ENCODE measurements around the gene MOCS3. TPM values are rescaled to one million over a fixed set of nuclear protein-coding genes. Genes with fewer than 3 reads are reported as not detected.

The MOCS3 gene
- polyA plus RNA-seq, 2 of the 4 experiments (the other 2 are of a cell fraction) = 4.8 to 5.7 TPM

GRCh38 chr20:50953821-50954220, 4.8 kb upstream of the MOCS3 start:
- DNase-seq (ENCODE audit: low read depth in 1 of 2, low spot score in 1 of 2) (no peak), FAIRE-seq (no peak)
- POLR2A ChIA-PET = no interaction called here

GRCh38 chr20:50957276-50957675, 1.3 kb upstream of the MOCS3 start:
- TF ChIP-seq EHF (CRISPR knock-in tag; IDR thresholded peaks at IDR 0.05) = no peak
- TF ChIP-seq MAFK (IDR thresholded peaks at IDR 0.05; ENCODE audit: partially characterized antibody) = peak; percentile 34
- ChIA-PET POLR2A (interaction anchor here (1.5 to 2.1 kb wide), 4 partner anchors 10 to 163 kb away, joined by 6 to 34 read pairs (median 8); partner anchors contain the start of genes ADNP and BCAS4), CTCF (interaction anchor here (0.9 to 2.7 kb wide), 5 partner anchors 26 to 163 kb away, joined by 3 to 10 read pairs (median 9); partner anchors contain the start of genes ADNP and BCAS4)
- no peak for ATAC-seq
- H3K4me3 ChIP-seq = peak overlapping the region; percentile 85
- peak overlapping the region; percentile 89 to 98; a peak in 3 of 6 replicates for H3K27ac ChIP-seq
- H3K4me2 ChIP-seq = peak overlapping the region; percentile 77
- FAIRE-seq = no peak
- H3K9me3 ChIP-seq = peaks cover 11% of the 10 kb centered on the region
- DNase-seq (ENCODE audit: low read depth in 1 of 2, low spot score in 1 of 2) = peak in 1 of 2 experiments; percentile 12
- H3K4me1 ChIP-seq = peaks cover 17% of the 10 kb centered on the region
- 4% methylated on average over 7 of the region's 7 CpGs for WGBS (ENCODE audit: missing lambda C conversion rate)

More at GRCh38 chr20:50953821-50954220, 4.8 kb upstream of the MOCS3 start:
- no peak for ATAC-seq
- Histone ChIP-seq H3K4me3 (no peak overlapping the region), H3K27ac (no peak overlapping the region), H3K9me3 (no peaks in the 10 kb centered on the region), H3K4me2 (no peak overlapping the region), H3K4me1 (peaks cover 12% of the 10 kb centered on the region)
- TF ChIP-seq MYC (IDR thresholded peaks at IDR 0.05; ENCODE audit: borderline replicate concordance, low read length) = no peak
- TF ChIP-seq ZSCAN20 (CRISPR knock-in tag; IDR thresholded peaks at IDR 0.05) = no peak
- no peak for TF ChIP-seq PHF8 (IDR thresholded peaks at IDR 0.05; ENCODE audit: borderline replicate concordance, low read depth)
- TF ChIP-seq BCL3 (IDR thresholded peaks at IDR 0.05) = no peak
- TF ChIP-seq, protein P1, sequence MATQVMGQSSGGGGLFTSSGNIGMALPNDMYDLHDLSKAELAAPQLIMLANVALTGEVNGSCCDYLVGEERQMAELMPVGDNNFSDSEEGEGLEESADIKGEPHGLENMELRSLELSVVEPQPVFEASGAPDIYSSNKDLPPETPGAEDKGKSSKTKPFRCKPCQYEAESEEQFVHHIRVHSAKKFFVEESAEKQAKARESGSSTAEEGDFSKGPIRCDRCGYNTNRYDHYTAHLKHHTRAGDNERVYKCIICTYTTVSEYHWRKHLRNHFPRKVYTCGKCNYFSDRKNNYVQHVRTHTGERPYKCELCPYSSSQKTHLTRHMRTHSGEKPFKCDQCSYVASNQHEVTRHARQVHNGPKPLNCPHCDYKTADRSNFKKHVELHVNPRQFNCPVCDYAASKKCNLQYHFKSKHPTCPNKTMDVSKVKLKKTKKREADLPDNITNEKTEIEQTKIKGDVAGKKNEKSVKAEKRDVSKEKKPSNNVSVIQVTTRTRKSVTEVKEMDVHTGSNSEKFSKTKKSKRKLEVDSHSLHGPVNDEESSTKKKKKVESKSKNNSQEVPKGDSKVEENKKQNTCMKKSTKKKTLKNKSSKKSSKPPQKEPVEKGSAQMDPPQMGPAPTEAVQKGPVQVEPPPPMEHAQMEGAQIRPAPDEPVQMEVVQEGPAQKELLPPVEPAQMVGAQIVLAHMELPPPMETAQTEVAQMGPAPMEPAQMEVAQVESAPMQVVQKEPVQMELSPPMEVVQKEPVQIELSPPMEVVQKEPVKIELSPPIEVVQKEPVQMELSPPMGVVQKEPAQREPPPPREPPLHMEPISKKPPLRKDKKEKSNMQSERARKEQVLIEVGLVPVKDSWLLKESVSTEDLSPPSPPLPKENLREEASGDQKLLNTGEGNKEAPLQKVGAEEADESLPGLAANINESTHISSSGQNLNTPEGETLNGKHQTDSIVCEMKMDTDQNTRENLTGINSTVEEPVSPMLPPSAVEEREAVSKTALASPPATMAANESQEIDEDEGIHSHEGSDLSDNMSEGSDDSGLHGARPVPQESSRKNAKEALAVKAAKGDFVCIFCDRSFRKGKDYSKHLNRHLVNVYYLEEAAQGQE (IDR thresholded peaks at IDR 0.05) = no peak
- no peak for TF ChIP-seq HES2 (IDR thresholded peaks at IDR 0.05)
- TF ChIP-seq ZFP36 (IDR thresholded peaks at IDR 0.05; ENCODE audit: borderline replicate concordance, partially characterized antibody) = no peak
- TF ChIP-seq TFCP2L1 (CRISPR knock-in tag; IDR thresholded peaks at IDR 0.05) = no peak
- no peak for TF ChIP-seq RCOR1 (IDR thresholded peaks at IDR 0.05; ENCODE audit: low read depth, low read length)
- TF ChIP-seq, protein P2, sequence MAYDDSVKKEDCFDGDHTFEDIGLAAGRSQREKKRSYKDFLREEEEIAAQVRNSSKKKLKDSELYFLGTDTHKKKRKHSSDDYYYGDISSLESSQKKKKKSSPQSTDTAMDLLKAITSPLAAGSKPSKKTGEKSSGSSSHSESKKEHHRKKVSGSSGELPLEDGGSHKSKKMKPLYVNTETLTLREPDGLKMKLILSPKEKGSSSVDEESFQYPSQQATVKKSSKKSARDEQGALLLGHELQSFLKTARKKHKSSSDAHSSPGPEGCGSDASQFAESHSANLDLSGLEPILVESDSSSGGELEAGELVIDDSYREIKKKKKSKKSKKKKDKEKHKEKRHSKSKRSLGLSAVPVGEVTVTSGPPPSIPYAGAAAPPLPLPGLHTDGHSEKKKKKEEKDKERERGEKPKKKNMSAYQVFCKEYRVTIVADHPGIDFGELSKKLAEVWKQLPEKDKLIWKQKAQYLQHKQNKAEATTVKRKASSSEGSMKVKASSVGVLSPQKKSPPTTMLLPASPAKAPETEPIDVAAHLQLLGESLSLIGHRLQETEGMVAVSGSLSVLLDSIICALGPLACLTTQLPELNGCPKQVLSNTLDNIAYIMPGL (CRISPR knock-in tag; IDR thresholded peaks at IDR 0.05; ENCODE audit: borderline replicate concordance) = no peak
- CTCF ChIA-PET = no interaction called here

DNA sequence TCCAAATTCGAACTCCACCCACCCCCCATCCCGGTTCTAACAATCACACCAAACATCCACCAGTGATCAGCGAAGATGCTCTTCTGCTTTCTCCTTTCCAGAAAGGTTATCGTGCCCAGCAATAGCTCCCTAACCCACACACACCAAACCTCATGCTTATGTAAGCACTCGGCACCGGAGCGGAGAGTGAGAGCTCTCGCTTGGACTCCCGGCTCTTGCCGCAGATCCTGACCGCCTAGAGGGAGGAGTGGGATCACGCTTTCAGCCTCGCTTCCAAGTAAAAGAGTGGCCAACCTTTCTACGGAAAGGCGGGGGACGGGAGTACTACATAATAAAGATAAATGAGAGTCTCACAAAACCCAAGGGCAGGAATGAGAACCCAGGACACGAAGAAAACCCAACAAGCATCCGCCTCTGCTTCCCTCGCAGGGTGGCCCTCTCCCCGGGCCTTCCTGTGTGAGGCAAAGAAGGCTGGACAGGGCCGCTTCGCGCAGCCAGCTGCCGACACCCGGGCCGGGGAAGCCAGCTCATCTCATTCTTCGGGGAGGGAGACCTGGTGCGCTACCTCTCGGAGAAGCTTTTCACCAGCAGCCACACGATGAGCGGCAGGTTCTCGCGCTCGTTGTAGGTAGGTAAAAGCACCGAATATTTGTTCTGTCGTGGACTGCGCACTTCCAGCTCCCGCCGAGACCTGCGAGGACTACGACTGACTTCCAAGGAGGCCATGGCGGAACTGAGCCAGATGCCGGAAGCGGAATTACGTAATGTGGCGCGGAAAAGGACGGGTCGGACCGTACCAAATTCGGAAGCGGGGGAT, 612 bp upstream of the MOCS3 start, which contains the start of gene DPM1:
Gene DPM1 (minus strand): TSS at position 735 of the 817 bp plus-strand sequence. CDS start 9 bp downstream, at position 726.
- Histone ChIP-seq H3K27ac (peak within 1 kb of the TSS; percentile 89 to 98), H3K4me1 (peaks cover 17% of the 10 kb centered on the region), H3K4me2 (peak within 1 kb of the TSS; percentile 77), H3K9me3 (peaks cover 14% of the 10 kb centered on the region), H3K4me3 (peak within 1 kb of the TSS; percentile 85)
- no peak for FAIRE-seq
- 1% methylated on average over 52 of the region's 52 CpGs for WGBS (ENCODE audit: missing lambda C conversion rate)
- ATAC-seq = peak; percentile 86 to 92
- TF ChIP-seq PHF8 (IDR thresholded peaks at IDR 0.05; ENCODE audit: borderline replicate concordance, low read depth) (peak; percentile 87), CEBPB (IDR thresholded peaks at IDR 0.05) (peak in 1 of 2 experiments; percentile 46; a peak in 1 of 4 replicates), POLR2A (IDR thresholded peaks at IDR 0.05; ENCODE audit: low read length) (peak; percentile 91), JUNB (IDR thresholded peaks at IDR 0.05) (no peak), ZSCAN20 (CRISPR knock-in tag; IDR thresholded peaks at IDR 0.05) (no peak), BCL3 (IDR thresholded peaks at IDR 0.05) (peak; percentile 78; the same call in 1 of the 3 replicates), JUN (IDR thresholded peaks at IDR 0.05) (peak; percentile 70 to 83; a peak in 4 of 5 replicates), CHD2 (IDR thresholded peaks at IDR 0.05; ENCODE audit: low read length, partially characterized antibody) (no peak), NFE2L2 (conservative IDR thresholded peaks at IDR 0.05; ENCODE audit: low read length) (0 out of 2 replicates have a peak, but pooled peaks have one; percentile 2), KDM5A (IDR thresholded peaks at IDR 0.05) (peak; percentile 80)
- CTCF ChIA-PET = interaction anchor here (0.9 to 2.7 kb wide), 6 partner anchors 25 to 163 kb away, joined by 3 to 10 read pairs (median 6); partner anchors contain the start of genes ADNP and BCAS4
- DNase-seq (ENCODE audit: low read depth in 1 of 2, low spot score in 1 of 2) = peak; percentile 62 to 93
- POLR2A ChIA-PET = interaction anchor here (0.6 to 2.1 kb wide), 14 partner anchors 10 to 342 kb away, joined by 3 to 34 read pairs (median 5); partner anchors contain the start of genes ADNP and BCAS4

All from A549 (cell line).